H9 (cell line): ENCODE results near the gene AMOTL1. TPM values are rescaled to one million over a fixed set of nuclear protein-coding genes. Genes with fewer than 3 reads are reported as not detected.
"Not testable (repeated sequence)": the region's sequence is repeated elsewhere in the genome, so short reads cannot be mapped to it uniquely, and the experiment has no call there.

Source experiments
- DNase-seq: peaks from one replicate; pipeline ENCODE4 v3.0.0-alpha.2; 2017
- H2AFZ ChIP-seq: one replicate; pipeline ENCODE4 v1.6.1; 2013; ENCODE audit warnings: mild to moderate bottlenecking, low read length, control low read depth, moderate library complexity
- H2AK5ac ChIP-seq: 2 replicates; pipeline ENCODE4 v1.6.1; 2013; ENCODE audit warnings: low read length, control low read depth, mixed read lengths; ENCODE audit not compliant: insufficient read length
- H2BK120ac ChIP-seq: one replicate; pipeline ENCODE4 v1.6.1; 2013; ENCODE audit warnings: low read depth, mild to moderate bottlenecking, low read length, control low read depth, inconsistent platforms; ENCODE audit not compliant: poor library complexity, severe bottlenecking
- H2BK12ac ChIP-seq: 2 replicates; pipeline ENCODE4 v1.6.1; 2013; ENCODE audit warnings: low read length, control low read depth, mixed read lengths, low read depth; ENCODE audit not compliant: insufficient read length
- H2BK15ac ChIP-seq: 2 replicates; pipeline ENCODE4 v1.6.1; 2013; ENCODE audit warnings: low read depth, low read length, control low read depth
- H2BK20ac ChIP-seq: one replicate; pipeline ENCODE4 v1.6.1; 2013; ENCODE audit warnings: low read depth, mild to moderate bottlenecking, low read length, control low read depth, inconsistent platforms; ENCODE audit not compliant: poor library complexity, severe bottlenecking
- H2BK5ac ChIP-seq: 2 replicates; pipeline ENCODE4 v1.6.1; 2013; ENCODE audit warnings: low read length, control low read depth, mixed read lengths; ENCODE audit not compliant: insufficient read length
- H3K14ac ChIP-seq: 2 replicates; pipeline ENCODE4 v1.6.1; 2013; ENCODE audit warnings: low read length, control low read depth; ENCODE audit not compliant: insufficient read depth
- H3K18ac ChIP-seq: 2 replicates; pipeline ENCODE4 v1.6.1; 2013; ENCODE audit warnings: low read depth, mild to moderate bottlenecking, mixed read lengths, low read length, control low read depth; ENCODE audit not compliant: insufficient read length
- H3K23ac ChIP-seq: 2 replicates; pipeline ENCODE4 v1.6.1; 2013; ENCODE audit warnings: low read length, control low read depth, mixed read lengths, low read depth; ENCODE audit not compliant: insufficient read length
- H3K23me2 ChIP-seq: 2 replicates; pipeline ENCODE4 v1.6.1; 2013; ENCODE audit warnings: low read depth, mild to moderate bottlenecking, mixed read lengths, low read length, control low read depth; ENCODE audit not compliant: insufficient read length, poor library complexity, severe bottlenecking
- H3K27ac ChIP-seq: 2 replicates; pipeline ENCODE4 v1.5.1; 2013; ENCODE audit warnings: low read length, control low read depth, mixed read lengths, low read depth; ENCODE audit not compliant: insufficient read length
- H3K27me3 ChIP-seq: 2 replicates; pipeline ENCODE4 v1.6.1; 2013; ENCODE audit warnings: low read length, control low read depth, inconsistent platforms; ENCODE audit not compliant: insufficient read depth
- H3K4ac ChIP-seq: 2 replicates; pipeline ENCODE4 v1.6.1; 2013; ENCODE audit warnings: low read depth, mild to moderate bottlenecking, control low read depth, inconsistent platforms, low read length, moderate library complexity
- H3K4me1 ChIP-seq: 2 replicates; pipeline ENCODE4 v1.6.1; 2013; ENCODE audit warnings: low read length, control low read depth, inconsistent platforms; ENCODE audit not compliant: insufficient read depth
- H3K4me2 ChIP-seq: 2 replicates; pipeline ENCODE4 v1.6.1; 2013; ENCODE audit warnings: low read length, control low read depth, mixed read lengths; ENCODE audit not compliant: insufficient read length, insufficient read depth
- H3K56ac ChIP-seq: 2 replicates; pipeline ENCODE4 v1.6.1; 2013; ENCODE audit warnings: low read depth, mild to moderate bottlenecking, mixed read lengths, low read length, control low read depth; ENCODE audit not compliant: insufficient read length
- H3K79me1 ChIP-seq: 2 replicates; pipeline ENCODE4 v1.6.1; 2013; ENCODE audit warnings: low read depth, mild to moderate bottlenecking, moderate library complexity, low read length, control low read depth, inconsistent platforms; ENCODE audit not compliant: insufficient read depth, poor library complexity, severe bottlenecking
- H3K79me2 ChIP-seq: 2 replicates; pipeline ENCODE4 v1.6.1; 2013; ENCODE audit warnings: low read length, control low read depth, inconsistent platforms; ENCODE audit not compliant: insufficient read depth
- H3K9ac ChIP-seq: 2 replicates; pipeline ENCODE4 v1.6.1; 2013; ENCODE audit warnings: low read length, control low read depth, mixed read lengths; ENCODE audit not compliant: insufficient read length; ENCODE audit errors: extremely low read depth
- H3K9me3 ChIP-seq: one replicate; pipeline ENCODE4 v1.6.1; 2013; ENCODE audit warnings: low read depth, low read length, inconsistent platforms; ENCODE audit not compliant: control insufficient read depth
- H3T11ph ChIP-seq: one replicate; pipeline ENCODE4 v1.6.1; 2013; ENCODE audit warnings: mild to moderate bottlenecking, low read length, control low read depth, inconsistent platforms
- H4K20me1 ChIP-seq: one replicate; pipeline ENCODE4 v1.6.1; 2013; ENCODE audit not compliant: control insufficient read depth, insufficient read length, insufficient read depth
- H4K5ac ChIP-seq: 2 replicates; pipeline ENCODE4 v1.6.1; 2013; ENCODE audit warnings: low read depth, mild to moderate bottlenecking, mixed read lengths, low read length, control low read depth; ENCODE audit not compliant: insufficient read length
- H4K8ac ChIP-seq: replicated peaks from 2 replicates; pipeline ENCODE4 v1.6.1; 2013; ENCODE audit warnings: low read length, control low read depth, mixed read lengths, low read depth; ENCODE audit not compliant: insufficient read length
- H4K91ac ChIP-seq: 2 replicates; pipeline ENCODE4 v1.6.1; 2013; ENCODE audit warnings: low read depth, mild to moderate bottlenecking, moderate library complexity, mixed read lengths, low read length, control low read depth; ENCODE audit not compliant: insufficient read length
- H3K27ac Mint-ChIP-seq, 3 experiments: 2 replicates in 2 of 3; 3 replicates in 1 of 3; pipeline ENCODE4 v1.8.0; 2020 to 2021; ENCODE audit warnings: mixed read lengths in 3 of 3, mild to moderate bottlenecking in 1 of 3, moderate library complexity in 1 of 3
- H3K27me3 Mint-ChIP-seq: 2 replicates; pipeline ENCODE4 v1.8.0; 2021; ENCODE audit warnings: low read depth, mild to moderate bottlenecking, moderate library complexity, mixed read lengths
- H3K36me3 Mint-ChIP-seq, 3 experiments: 2 replicates in 2 of 3; 3 replicates in 1 of 3; pipeline ENCODE4 v1.8.0; 2020 to 2021; ENCODE audit warnings: low read depth in 3 of 3, mixed read lengths in 3 of 3; ENCODE audit not compliant: insufficient read depth in 1 of 3
- H3K4me1 Mint-ChIP-seq, 2 experiments: 2 replicates each; pipeline ENCODE4 v1.8.0; 2020; ENCODE audit warnings: mixed read lengths in 2 of 2
- H3K4me3 Mint-ChIP-seq, 2 experiments: 2 replicates in 1 of 2; 3 replicates in 1 of 2; pipeline ENCODE4 v1.8.0; 2020 to 2021; ENCODE audit warnings: mild to moderate bottlenecking in 2 of 2, mixed read lengths in 2 of 2, moderate library complexity in 1 of 2
- H3K9me3 Mint-ChIP-seq, 2 experiments: 2 replicates in 1 of 2; 3 replicates in 1 of 2; pipeline ENCODE4 v1.8.0; 2020; ENCODE audit warnings: mild to moderate bottlenecking in 2 of 2, mixed read lengths in 2 of 2, moderate library complexity in 1 of 2
- CTCF ChIP-seq: fragments of 200-600 bp; sonication (generic); conservative IDR thresholded peaks from 3 replicates; pipeline ENCODE4 v1.8.0; 2021; ENCODE audit warnings: antibody characterized with exemption, mild to moderate bottlenecking
- WGBS: extraction: QIAGEN DNeasy Blood & Tissue Kit; methylation state at CpG from one replicate; pipeline ENCODE4 v1.1.7; 2013; ENCODE audit warnings: missing lambda C conversion rate, low lambda C conversion rate, mixed read lengths; ENCODE audit not compliant: insufficient read length; ENCODE audit errors: extremely low coverage; 5-methylcytosine and 5-hydroxymethylcytosine counted together
- total RNA-seq: library from RNA; stranded (reverse); gene quantifications from 2 replicates; pipeline ENCODE4 v1.2.1, GENCODE V29; 2021

The AMOTL1 gene
- total RNA-seq, 1 experiment from 2014 or later: 18.5 TPM

GRCh38 chr11:94851864-94852636 lies 83.9 kb downstream of the AMOTL1 start:
- no peak overlapping the region for H3K9ac ChIP-seq
- Mint-ChIP-seq H3K4me3 (no peak overlapping the region), H3K4me1 (peaks cover 0 to 2% of the 10 kb centered on the region in 2 experiments; a peak in 1 of 4 replicates), H3K9me3 (no peaks in the 10 kb centered on the region), H3K36me3 (peaks cover 31 to 49% (median 37%) of the 10 kb centered on the region in 3 experiments), H3K27ac (no peak overlapping the region), H3K27me3 (no peaks in the 10 kb centered on the region)
- H3K4ac ChIP-seq: no peak overlapping the region
- no peak overlapping the region for H2BK20ac ChIP-seq
- H2BK15ac ChIP-seq: no peak overlapping the region
- no peak overlapping the region for H2AFZ ChIP-seq
- no peak overlapping the region for H3K14ac ChIP-seq
- no peak overlapping the region for H2BK12ac ChIP-seq
- no peak for DNase-seq
- H3K23ac ChIP-seq: no peak overlapping the region
- H4K20me1 ChIP-seq: no peaks in the 10 kb centered on the region
- H2AK5ac ChIP-seq: no peak overlapping the region
- H2BK5ac ChIP-seq: no peak overlapping the region
- no peak overlapping the region for H4K5ac ChIP-seq
- H3T11ph ChIP-seq: no peak overlapping the region
- no CpG with 5 or more reads among the region's 3 CpGs for WGBS
- no peak overlapping the region for H3K27ac ChIP-seq
- no peaks in the 10 kb centered on the region for H3K23me2 ChIP-seq
- H3K4me1 ChIP-seq: no peaks in the 10 kb centered on the region
- no peaks in the 10 kb centered on the region for H3K27me3 ChIP-seq
- H3K18ac ChIP-seq: no peak overlapping the region
- no peaks in the 10 kb centered on the region for H3K79me2 ChIP-seq
- H3K4me2 ChIP-seq: no peak overlapping the region
- no peaks in the 10 kb centered on the region for H3K9me3 ChIP-seq
- H3K79me1 ChIP-seq: no peaks in the 10 kb centered on the region
- H2BK120ac ChIP-seq: no peak overlapping the region
- no peak overlapping the region for H4K8ac ChIP-seq
- no peak for TF ChIP-seq CTCF
- H4K91ac ChIP-seq: no peak overlapping the region
- no peak overlapping the region for H3K56ac ChIP-seq

- not testable (repeated sequence) for H3K9me3 Mint-ChIP-seq, H2BK5ac ChIP-seq, H2BK120ac ChIP-seq, H3K27ac Mint-ChIP-seq, H3K4me1 Mint-ChIP-seq, H3K4me2 ChIP-seq, H2BK20ac ChIP-seq, H3T11ph ChIP-seq, H4K5ac ChIP-seq, H4K20me1 ChIP-seq, H3K56ac ChIP-seq, H4K8ac ChIP-seq, H4K91ac ChIP-seq, H2BK15ac ChIP-seq, H3K14ac ChIP-seq, H3K23ac ChIP-seq, H3K9ac ChIP-seq, H3K79me2 ChIP-seq, H3K4me1 ChIP-seq, H3K4ac ChIP-seq, H2AFZ ChIP-seq, H3K9me3 ChIP-seq, H3K4me3 Mint-ChIP-seq, H3K27me3 ChIP-seq, H2AK5ac ChIP-seq, H3K18ac ChIP-seq, H3K27ac ChIP-seq, DNase-seq, H3K27me3 Mint-ChIP-seq, H3K79me1 ChIP-seq, H3K23me2 ChIP-seq, H2BK12ac ChIP-seq
- WGBS: no CpG with 5 or more reads among the region's 4 CpGs
- peaks cover 40 to 55% (median 47%) of the 10 kb centered on the region in 3 experiments for H3K36me3 Mint-ChIP-seq
Measured at GRCh38 chr11:94853288-94853687, 85.1 kb downstream of the AMOTL1 start.
